Smooth muscle cell of the pulmonary artery (primary cell): ENCODE measurements around the gene CSH2. TPM values are rescaled to one million over a fixed set of nuclear protein-coding genes. Genes with fewer than 3 reads are reported as not detected.

Experiments used
- total RNA-seq: library from RNA; depleted of rRNA; stranded (reverse); fragments of >200 nt; gene quantifications from 2 replicates; pipeline ENCODE4 v1.2.3, GENCODE V29; 2014

Gene CSH2
- not detected in 2 replicates for total RNA-seq

GRCh38 chr17:63873577-63873976 lies at the start of gene CSH2:
CSH2 (minus strand) TSS chr17:63873677; CDS start chr17:63873614, 63 bp downstream.

GRCh38 chr17:63918789-63919305 lies 45.4 kb upstream of the CSH2 start, which contains the start of gene GH1:
GH1 (minus strand) TSS chr17:63918839; CDS start chr17:63918776, 63 bp downstream.

GRCh38 chr17:63911041-63911635 lies 37.7 kb upstream of the CSH2 start, which contains the start of gene CSHL1:
CSHL1 (minus strand) TSS chr17:63911258; CDS start chr17:63911196, 62 bp downstream.

GRCh38 chr17:63896524-63897354 lies 23.3 kb upstream of the CSH2 start, which contains the start of gene CSH1:
CSH1 (minus strand) TSS chr17:63896574; CDS start chr17:63896511, 63 bp downstream.

GRCh38 chr17:63881935-63882601 lies 8.6 kb upstream of the CSH2 start, which contains the start of gene GH2:
GH2 (minus strand) TSS chr17:63881944; CDS start chr17:63881801, 143 bp downstream.

GRCh38 chr17:63842540-63843386 lies 30.7 kb downstream of the CSH2 start, which contains the start of gene SMARCD2:
SMARCD2 (minus strand) TSS chr17:63842685; CDS start chr17:63842674, 11 bp downstream.

GRCh38 chr17:63827002-63827800 lies 46.3 kb downstream of the CSH2 start, which contains the start of the genes FTSJ3 and PSMC5:
FTSJ3 (minus strand) TSS chr17:63827663; CDS start chr17:63826902, 761 bp downstream.
PSMC5 (plus strand) TSS chr17:63827431; CDS start chr17:63827491, 60 bp downstream.

Other genes starting within 250 kb of the CSH2 start
- gene LIMD2, start 173.6 kb downstream of the CSH2 start, total RNA-seq: 4.9 and 9.0 TPM in 2 replicates
- 23.7 and 25.8 TPM in 2 replicates for gene STRADA, start 131.9 kb downstream of the CSH2 start, total RNA-seq
- gene CCDC47, start 100.1 kb downstream of the CSH2 start, total RNA-seq: 89.7 and 94.5 TPM in 2 replicates
- gene DDX42, start 99.5 kb downstream of the CSH2 start, total RNA-seq: 66.3 and 76.8 TPM in 2 replicates
- 58.6 and 61.6 TPM in 2 replicates for gene PSMC5, start 46.2 kb downstream of the CSH2 start, total RNA-seq
- 31.9 and 47.7 TPM in 2 replicates for gene FTSJ3, start 46.0 kb downstream of the CSH2 start, total RNA-seq
- 61.6 and 64.3 TPM in 2 replicates for gene SMARCD2, start 31.0 kb downstream of the CSH2 start, total RNA-seq
- gene GH2, start 8.3 kb upstream of the CSH2 start, total RNA-seq: not detected in 2 replicates
- not detected in 2 replicates for gene CSH1, start 22.9 kb upstream of the CSH2 start, total RNA-seq
- gene CSHL1, start 37.6 kb upstream of the CSH2 start, total RNA-seq: not detected in 2 replicates
- gene GH1, start 45.2 kb upstream of the CSH2 start, total RNA-seq: not detected in 2 replicates
- gene CD79B, start 58.7 kb upstream of the CSH2 start, total RNA-seq: 3.6 TPM in 1 of 2 replicates, not detected in the other
- under 0.01 and 0.07 TPM in 2 replicates for gene SCN4A, start 99.2 kb upstream of the CSH2 start, total RNA-seq
- gene PRR29, start 124.7 kb upstream of the CSH2 start, total RNA-seq: 0.20 and 1.2 TPM in 2 replicates
- gene ICAM2, start 147.0 kb upstream of the CSH2 start, total RNA-seq: 3.9 and 13.0 TPM in 2 replicates